Mucosa of descending colon (tissue), 3 donors: ENCODE measurements around the gene SLC5A10. TPM values are rescaled to one million over a fixed set of nuclear protein-coding genes. Genes with fewer than 3 reads are reported as not detected.

Experiments used
- ATAC-seq: fragments of 200-7000 bp; cut with Tn5 transposase; one replicate; pipeline ENCODE4 v1.9.1; 2020; ENCODE audit warnings: mild to moderate bottlenecking, moderate library complexity
- DNase-seq, 3 donors: peaks; one replicate each; pipeline ENCODE4 v3.0.0-alpha.2; 2020
- H3K36me3 ChIP-seq: fragments of 200-600 bp; one replicate; pipeline ENCODE4 v1.8.0; 2021; ENCODE audit warnings: low read depth, mild to moderate bottlenecking
- H3K4me1 ChIP-seq: fragments of 200-600 bp; one replicate; pipeline ENCODE4 v1.8.0; 2021; ENCODE audit warnings: low read depth, mild to moderate bottlenecking
- H3K4me3 ChIP-seq: fragments of 200-600 bp; one replicate; pipeline ENCODE4 v1.8.0; 2021; ENCODE audit warnings: mild to moderate bottlenecking
- H3K9me3 ChIP-seq: fragments of 200-600 bp; one replicate; pipeline ENCODE4 v1.8.0; 2021; ENCODE audit warnings: mild to moderate bottlenecking
- CTCF ChIP-seq: fragments of 200-600 bp; IDR thresholded peaks from one replicate; pipeline ENCODE4 v1.8.0; 2022; ENCODE audit warnings: antibody characterized with exemption, mild to moderate bottlenecking
- intact Hi-C, 2 donors: fragments of 100-400 bp; cut with DNase I in 1 of 2; cut with micrococcal nuclease in 1 of 2; formaldehyde crosslinking; loops; one replicate each; pipeline versions ENCODE4 v1.11.0 to v1.11.1; 2022; cut with DNase I, micrococcal nuclease
- total RNA-seq, 3 donors: library from RNA; stranded (reverse); fragmentation: NEBNext Ultra II Directional in 2 of 3; extraction: Animal tissue kit (Norgen Biotek cat#: 25700) in 2 of 3; gene quantifications; one replicate each; pipeline versions ENCODE4 v1.2.1 to v1.2.4, GENCODE V29; 2021 to 2023
- donor health status: DM: no; HTN: no; CAD: no; lungs with moderate emphysema.
- donor health status: DM: no; HTN: no; CAD: no.
- donor health status: DM: no; HTN: yes; CAD: no.

Gene SLC5A10
- total RNA-seq, 3 donors from 2014 or later: 0.12 TPM; not detected in 2

- peaks cover 44% of the 10 kb centered on the region for H3K4me1 ChIP-seq
- no peaks in the 10 kb centered on the region for H3K36me3 ChIP-seq
- no peak overlapping the region for H3K4me3 ChIP-seq
- intact Hi-C loops: no loop called here
- DNase-seq (no peak), ATAC-seq (no peak)
- no peaks in the 10 kb centered on the region for H3K9me3 ChIP-seq
- no peak for TF ChIP-seq CTCF
These were observed 25.1 kb downstream of the SLC5A10 start for GRCh38 chr17:18977021-18977420.

GRCh38 chr17:18977646-18978045, 25.7 kb downstream of the SLC5A10 start:
- intact Hi-C loops: no loop called here
- no peak for DNase-seq
- Histone ChIP-seq H3K4me1 (peaks cover 50% of the 10 kb centered on the region), H3K9me3 (no peaks in the 10 kb centered on the region), H3K4me3 (no peak overlapping the region), H3K36me3 (no peaks in the 10 kb centered on the region)
- no peak for TF ChIP-seq CTCF
- ATAC-seq: no peak

GRCh38 chr17:18978050-18978449, 26.1 kb downstream of the SLC5A10 start:
- intact Hi-C loops: no loop called here
- Histone ChIP-seq H3K4me1 (peaks cover 53% of the 10 kb centered on the region), H3K4me3 (no peak overlapping the region), H3K36me3 (no peaks in the 10 kb centered on the region), H3K9me3 (no peaks in the 10 kb centered on the region)
- no peak for DNase-seq
- no peak for TF ChIP-seq CTCF
- ATAC-seq: no peak

GRCh38 chr17:18978655-18979054, 26.7 kb downstream of the SLC5A10 start:
- DNase-seq: no peak
- intact Hi-C loops: no loop called here
- no peak for TF ChIP-seq CTCF
- Histone ChIP-seq H3K36me3 (no peaks in the 10 kb centered on the region), H3K4me3 (no peak overlapping the region), H3K4me1 (peaks cover 56% of the 10 kb centered on the region), H3K9me3 (no peaks in the 10 kb centered on the region)
- no peak for ATAC-seq

GRCh38 chr17:18980682-18981334, 28.8 kb downstream of the SLC5A10 start:
- ATAC-seq: no peak
- H3K36me3 ChIP-seq: no peaks in the 10 kb centered on the region

More at GRCh38 chr17:18980682-18981334, 28.8 kb downstream of the SLC5A10 start:
- H3K9me3 ChIP-seq: no peaks in the 10 kb centered on the region
- TF ChIP-seq CTCF: no peak
- intact Hi-C loops: no loop called here
- H3K4me3 ChIP-seq: no peak overlapping the region
- no peak for DNase-seq
- H3K4me1 ChIP-seq: peaks cover 45% of the 10 kb centered on the region
